Measurements from ENCODE around the gene H1-8.

Gene H1-8

GRCh38 chr3:129556890-129557547, 14.0 kb downstream of the H1-8 start:
- no peak for DNase-seq

DNA sequence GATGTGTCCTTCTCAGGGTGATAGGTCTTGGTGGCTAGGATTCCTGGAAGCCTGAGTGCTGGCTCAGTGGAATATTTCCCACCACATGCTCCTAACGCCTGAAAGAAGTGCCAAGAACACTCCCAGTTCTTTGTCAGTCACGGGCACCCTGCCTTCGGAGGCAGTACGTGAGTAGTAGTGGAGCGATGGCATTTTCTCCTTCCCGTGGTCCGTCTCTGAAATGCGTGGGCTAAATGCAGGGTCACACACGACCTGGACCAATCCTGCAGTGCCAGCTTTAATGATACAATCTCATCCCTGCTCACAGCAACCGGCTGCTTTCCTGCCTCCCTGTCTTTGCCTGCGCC, 14.5 kb downstream of the H1-8 start:
- DNase-seq: no peak

DNA sequence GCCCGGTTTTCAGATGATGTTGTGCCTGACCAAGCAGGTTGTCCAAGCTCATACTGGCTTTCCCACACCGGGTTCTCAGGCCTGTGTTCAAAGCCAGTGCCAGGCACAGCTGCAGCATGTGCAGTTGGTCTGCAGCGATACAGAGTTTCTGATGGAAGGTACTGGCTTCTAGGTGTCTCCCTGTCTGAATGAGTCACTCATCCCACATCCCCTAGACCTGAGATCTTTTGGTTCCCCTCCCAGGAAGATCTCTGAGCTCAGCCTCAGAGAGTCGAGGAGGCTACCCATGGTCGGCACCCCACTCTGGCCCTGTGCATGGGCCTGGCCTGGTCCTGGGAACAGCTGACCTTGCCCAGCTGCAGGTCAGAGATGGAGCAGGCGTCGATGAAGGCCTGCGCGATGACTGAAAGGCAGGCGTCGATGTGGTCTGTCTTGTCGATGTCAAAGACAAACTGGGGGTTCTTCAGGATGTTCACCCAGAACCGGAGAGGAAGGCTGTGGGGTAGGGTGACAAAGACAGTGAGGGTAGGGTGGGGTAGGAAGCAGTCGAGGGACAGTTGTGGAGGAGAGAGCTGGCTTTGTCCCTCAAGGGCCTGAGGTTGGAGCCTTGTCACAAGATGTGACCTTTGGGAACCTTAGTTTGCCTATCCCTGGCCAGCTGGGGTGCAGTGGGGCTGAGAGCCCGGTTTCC, 15.3 kb downstream of the H1-8 start:
- DNase-seq: no peak

- peak; percentile 36 for DNase-seq
These were observed 16.0 kb downstream of the H1-8 start for GRCh38 chr3:129558772-129559564.

GRCh38 chr3:129559565-129560079, 16.6 kb downstream of the H1-8 start:
- DNase-seq: no peak

DNA sequence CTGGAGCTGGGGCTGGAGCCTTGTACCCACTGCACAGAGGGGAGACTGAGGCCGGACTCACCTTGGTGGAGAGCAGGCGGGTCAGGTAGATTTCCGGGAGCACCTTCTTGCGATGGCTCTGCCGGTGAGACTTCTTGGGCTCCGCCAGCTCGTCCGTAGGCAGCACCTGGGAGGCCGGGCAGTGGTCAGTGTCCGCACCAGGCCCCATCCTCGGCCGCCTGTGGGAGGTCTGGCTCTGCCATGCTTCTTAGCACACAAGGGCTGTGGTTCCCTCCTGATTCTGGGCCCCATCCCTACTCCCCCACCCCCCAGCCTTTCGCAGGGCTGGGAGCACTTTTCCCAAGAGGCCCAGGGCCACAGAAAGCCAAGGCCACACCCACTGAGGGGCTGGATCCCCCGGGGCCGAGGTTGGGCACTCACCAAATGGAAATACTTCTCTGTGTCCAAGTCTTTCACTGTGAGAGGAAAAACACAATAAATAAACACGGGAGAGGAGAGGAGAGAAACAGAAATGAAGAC, 17.4 kb downstream of the H1-8 start:
- no peak for DNase-seq

DNA sequence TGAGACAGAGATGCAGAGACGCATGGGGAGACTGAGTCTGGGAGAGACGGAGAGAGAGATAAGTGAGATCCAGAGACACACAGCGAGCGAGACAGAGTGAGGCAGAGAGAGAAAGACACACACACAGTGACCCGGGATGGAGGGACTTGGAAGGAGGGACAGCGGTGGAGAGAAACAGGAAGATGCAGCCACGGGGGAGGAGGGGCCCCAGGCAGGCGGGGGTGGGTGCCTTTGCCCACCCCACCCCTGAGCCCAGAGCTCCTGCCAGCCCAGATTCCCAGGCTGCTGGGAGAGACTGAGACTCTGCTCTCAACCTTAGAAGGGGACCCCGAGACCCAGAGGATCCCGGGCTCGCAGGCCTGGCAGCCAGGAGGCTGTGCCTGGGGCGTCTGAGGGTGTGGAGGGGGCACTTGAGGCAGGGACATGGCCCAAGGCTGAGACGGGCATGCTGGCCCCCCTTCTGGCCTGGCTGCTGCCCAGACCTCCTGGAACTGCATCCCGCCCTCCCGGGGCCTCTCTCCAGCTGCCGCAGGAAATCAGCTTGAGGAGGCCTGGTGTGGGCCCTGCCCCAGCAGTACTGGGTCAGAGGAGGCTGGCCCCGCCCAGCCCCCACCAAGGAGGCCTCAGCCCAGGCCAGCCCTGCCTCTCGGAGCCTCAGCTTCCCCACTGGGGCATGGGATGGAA, 18.1 kb downstream of the H1-8 start:
- DNase-seq: no peak

- DNase-seq: no peak
These were observed 18.8 kb downstream of the H1-8 start for GRCh38 chr3:129561619-129562248.

GRCh38 chr3:129562803-129563202, 19.8 kb downstream of the H1-8 start:
- no peak for DNase-seq

GRCh38 chr3:129563332-129563731, 20.4 kb downstream of the H1-8 start:
- DNase-seq: no peak

GRCh38 chr3:129563850-129564535, 21.0 kb downstream of the H1-8 start:
- DNase-seq: no peak

- DNase-seq: no peak
These were observed 22.1 kb downstream of the H1-8 start for GRCh38 chr3:129564981-129565644.

- no peak for DNase-seq
These were observed 22.9 kb downstream of the H1-8 start for GRCh38 chr3:129565902-129566301.

DNA sequence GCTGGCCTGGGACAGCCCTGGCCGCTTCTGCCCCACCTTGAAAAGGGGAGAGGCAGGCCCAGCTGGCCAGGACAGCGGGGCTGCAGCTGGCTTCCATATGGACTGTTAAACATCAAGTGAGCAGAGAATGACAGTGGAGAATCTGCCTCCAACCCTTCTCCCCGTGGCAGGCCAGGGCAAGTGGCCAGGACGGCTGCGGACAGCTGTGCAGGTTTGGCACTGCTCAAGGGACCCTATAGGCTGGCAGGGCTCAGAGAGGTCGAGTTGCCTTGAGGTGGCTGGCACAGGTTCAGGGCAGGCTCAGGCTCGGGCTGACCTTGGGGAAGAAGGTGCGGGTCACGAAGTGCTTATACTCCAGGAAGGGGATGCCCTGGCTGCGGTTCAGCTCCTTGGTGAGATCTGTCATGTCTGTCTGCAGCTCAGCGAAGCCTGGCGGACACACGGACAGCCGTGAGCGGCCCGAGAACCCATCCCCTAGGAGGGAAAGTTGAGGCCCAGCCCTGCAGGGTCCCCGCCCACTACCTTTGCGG, 24.3 kb downstream of the H1-8 start:
- DNase-seq: no peak

- DNase-seq: no peak
These were observed 25.0 kb downstream of the H1-8 start for GRCh38 chr3:129567939-129568338.

DNA sequence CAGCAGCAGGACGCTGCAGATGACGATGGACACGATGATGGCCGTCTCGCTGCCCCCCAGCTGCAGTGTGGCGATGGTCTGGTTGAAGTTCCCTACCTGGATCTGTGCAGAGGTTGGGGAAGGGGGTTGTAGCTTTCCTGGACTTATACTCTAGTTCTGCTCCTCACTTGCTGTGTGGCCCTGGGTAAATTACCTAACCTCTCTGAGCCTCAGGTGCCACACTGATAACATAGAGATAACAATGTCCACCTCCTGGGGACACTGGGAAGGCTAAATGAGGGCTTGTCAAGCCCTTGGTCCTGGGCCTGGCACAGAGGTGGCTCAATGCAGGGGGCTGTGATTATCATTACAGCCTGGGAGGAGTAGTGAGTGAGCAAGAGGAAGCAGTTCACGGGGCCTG, 26.9 kb downstream of the H1-8 start:
- no peak for DNase-seq

DNA sequence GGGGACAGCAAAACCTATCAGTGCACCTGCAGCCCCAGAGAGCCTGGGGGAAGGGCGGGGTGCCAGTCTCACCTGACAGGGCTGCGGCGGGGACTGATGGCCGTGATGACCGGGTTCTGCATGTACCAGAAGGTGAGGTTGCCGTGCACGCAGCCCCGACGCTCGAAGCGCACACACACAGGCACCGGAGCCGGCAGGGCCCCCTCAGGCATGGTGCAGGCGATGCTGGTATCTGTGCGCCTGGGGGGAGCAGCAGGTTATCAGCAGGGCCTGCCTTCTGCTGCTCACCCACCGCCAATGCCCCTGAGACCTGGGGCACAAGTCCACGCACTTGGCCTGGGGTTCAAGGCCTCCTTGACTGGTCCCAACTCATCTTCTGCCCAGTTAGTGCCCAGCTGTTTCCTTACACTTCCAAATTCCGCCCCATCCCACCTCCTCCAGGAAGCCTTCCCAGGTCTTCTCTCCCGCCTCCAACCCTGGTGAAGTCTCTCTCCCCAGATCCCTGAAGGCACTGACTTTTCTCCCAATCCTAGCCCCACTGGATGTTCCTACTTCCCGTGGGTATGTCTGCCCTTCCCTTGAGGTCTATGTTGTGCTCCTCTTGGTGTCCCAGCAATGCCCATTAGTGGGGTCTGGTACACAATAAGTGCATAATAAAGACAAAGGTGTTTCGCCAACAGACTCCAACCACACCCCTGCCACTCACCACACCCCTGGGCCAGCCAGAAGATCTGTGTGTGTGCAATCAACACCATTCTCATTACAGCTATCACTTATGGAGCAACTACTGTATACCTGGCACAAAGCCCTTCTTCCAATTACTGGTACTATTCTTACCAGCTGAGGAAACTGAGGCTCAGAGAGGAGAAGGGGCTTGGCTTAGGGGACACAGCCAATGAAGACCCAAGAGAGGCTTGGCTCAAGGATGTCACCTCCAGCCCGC, 28.9 kb downstream of the H1-8 start:
- no peak for DNase-seq

DNA sequence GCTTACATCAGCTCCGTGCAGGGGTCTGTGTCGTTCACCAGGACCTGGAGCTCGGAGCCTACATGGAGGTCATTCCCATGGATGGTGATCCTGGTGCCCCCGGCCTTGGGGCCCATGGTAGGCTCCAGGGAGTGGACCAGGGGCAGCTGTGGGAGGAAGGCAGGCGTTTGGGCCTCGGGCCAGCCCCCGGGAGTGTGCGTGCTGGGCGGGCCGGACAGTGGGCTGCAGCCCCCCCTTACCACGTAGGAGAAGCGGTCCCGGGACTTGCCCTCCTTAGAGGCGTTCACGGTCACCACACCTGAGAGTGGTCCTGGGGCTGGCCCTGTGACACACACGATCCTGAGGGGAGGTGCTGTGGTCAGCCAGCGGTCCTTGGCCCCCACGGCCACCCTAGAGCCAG, 29.6 kb downstream of the H1-8 start:
- DNase-seq: no peak

DNA sequence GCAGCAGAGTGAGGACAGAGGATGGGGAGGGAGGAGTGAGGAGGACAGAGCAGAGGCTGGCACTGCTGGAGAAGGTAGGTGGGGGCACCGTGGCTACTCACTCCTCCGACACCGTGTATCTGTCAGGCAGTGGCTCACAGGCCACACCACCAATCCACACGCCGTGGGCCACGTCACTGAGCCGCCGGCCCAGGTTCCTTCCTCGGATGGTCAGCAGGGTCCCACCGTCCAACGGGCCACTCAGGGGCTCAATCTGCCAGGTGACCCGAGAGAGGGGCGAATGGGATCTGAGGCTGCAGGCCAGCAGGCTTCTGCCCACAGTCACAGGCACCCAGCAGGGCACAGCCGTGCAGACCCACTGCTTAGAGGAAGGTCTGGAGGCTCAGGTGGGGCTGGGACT, 30.5 kb downstream of the H1-8 start:
- DNase-seq: no peak

DNA sequence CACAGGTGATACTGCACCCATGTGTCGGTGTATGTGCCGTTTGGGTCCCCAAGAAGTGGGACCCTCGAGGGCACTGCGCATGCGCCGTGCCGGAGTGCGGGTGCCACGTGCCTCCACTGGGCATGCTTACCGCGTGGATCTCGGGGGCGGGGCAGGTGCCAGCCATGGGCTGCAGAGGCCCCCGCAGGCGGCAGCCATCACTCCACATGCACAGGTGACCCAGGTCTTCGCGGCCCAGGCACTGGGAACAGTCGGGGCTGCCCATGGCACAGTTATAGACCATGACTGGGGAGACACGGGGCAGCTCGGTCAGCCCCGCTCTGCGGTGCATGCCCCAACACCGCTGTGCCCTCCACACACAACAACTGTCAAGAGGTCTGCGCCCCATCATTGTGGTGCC, 31.2 kb downstream of the H1-8 start:
- DNase-seq: no peak

Measured in DMS53 (cell line).